Measurements from ENCODE around the gene FN3KRP.

DNA sequence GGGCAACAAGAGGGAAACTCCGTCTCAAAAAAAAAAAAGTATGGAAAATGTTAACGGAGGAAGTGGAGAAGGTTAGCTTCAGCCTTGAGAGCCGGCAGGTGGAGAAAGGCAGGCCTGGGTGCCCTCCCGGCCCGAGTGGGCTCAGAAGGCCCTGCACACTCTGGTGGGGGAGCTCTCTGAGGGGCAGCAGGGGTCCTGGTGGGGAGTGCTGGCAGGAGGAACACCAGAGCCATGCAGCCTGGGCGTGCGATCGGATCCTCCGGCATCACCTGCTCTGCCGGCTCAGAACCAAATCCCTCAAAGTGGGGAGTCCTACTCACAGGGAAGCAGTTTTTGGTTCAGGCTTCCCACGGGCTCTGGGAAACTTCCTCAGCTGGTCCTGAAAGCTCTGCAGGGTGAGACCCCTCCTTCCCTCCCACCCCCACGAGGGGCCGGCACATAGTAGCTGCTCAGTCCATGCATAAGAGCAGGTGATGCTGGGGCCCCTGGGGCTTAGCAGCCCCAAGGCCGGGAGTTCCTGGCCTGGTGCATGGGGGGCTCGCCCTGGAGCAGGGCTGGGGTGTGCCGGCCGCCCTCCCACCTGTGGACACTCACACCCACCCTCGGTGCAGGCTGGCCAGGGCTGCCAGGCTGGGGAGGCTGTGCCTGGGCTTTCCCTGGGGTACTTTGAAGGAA is 20.1 kb downstream of the FN3KRP start:
- TF ChIP-seq, protein P1, sequence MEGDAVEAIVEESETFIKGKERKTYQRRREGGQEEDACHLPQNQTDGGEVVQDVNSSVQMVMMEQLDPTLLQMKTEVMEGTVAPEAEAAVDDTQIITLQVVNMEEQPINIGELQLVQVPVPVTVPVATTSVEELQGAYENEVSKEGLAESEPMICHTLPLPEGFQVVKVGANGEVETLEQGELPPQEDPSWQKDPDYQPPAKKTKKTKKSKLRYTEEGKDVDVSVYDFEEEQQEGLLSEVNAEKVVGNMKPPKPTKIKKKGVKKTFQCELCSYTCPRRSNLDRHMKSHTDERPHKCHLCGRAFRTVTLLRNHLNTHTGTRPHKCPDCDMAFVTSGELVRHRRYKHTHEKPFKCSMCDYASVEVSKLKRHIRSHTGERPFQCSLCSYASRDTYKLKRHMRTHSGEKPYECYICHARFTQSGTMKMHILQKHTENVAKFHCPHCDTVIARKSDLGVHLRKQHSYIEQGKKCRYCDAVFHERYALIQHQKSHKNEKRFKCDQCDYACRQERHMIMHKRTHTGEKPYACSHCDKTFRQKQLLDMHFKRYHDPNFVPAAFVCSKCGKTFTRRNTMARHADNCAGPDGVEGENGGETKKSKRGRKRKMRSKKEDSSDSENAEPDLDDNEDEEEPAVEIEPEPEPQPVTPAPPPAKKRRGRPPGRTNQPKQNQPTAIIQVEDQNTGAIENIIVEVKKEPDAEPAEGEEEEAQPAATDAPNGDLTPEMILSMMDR (IDR thresholded peaks at IDR 0.05) = no peak
- TF ChIP-seq EP300 (IDR thresholded peaks at IDR 0.05; ENCODE audit: borderline replicate concordance in 1 of 2, low read depth in 1 of 2, low read length in 1 of 2) (no peak), POLR2AphosphoS5 (IDR thresholded peaks at IDR 0.05; ENCODE audit: low read depth, low read length) (no peak), EZH2phosphoT487 (IDR thresholded peaks at IDR 0.05; ENCODE audit: borderline replicate concordance, low read depth) (no peak), ELF1 (IDR thresholded peaks at IDR 0.05) (no peak), MXI1 (IDR thresholded peaks at IDR 0.05; ENCODE audit: low read depth, low read length) (no peak), RFX5 (IDR thresholded peaks at IDR 0.05; ENCODE audit: low read length) (no peak)
- TF ChIP-seq, protein P2, sequence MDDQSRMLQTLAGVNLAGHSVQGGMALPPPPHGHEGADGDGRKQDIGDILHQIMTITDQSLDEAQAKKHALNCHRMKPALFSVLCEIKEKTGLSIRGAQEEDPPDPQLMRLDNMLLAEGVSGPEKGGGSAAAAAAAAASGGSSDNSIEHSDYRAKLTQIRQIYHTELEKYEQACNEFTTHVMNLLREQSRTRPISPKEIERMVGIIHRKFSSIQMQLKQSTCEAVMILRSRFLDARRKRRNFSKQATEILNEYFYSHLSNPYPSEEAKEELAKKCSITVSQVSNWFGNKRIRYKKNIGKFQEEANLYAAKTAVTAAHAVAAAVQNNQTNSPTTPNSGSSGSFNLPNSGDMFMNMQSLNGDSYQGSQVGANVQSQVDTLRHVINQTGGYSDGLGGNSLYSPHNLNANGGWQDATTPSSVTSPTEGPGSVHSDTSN (IDR thresholded peaks at IDR 0.05) = no peak
- TF ChIP-seq, protein P3, sequence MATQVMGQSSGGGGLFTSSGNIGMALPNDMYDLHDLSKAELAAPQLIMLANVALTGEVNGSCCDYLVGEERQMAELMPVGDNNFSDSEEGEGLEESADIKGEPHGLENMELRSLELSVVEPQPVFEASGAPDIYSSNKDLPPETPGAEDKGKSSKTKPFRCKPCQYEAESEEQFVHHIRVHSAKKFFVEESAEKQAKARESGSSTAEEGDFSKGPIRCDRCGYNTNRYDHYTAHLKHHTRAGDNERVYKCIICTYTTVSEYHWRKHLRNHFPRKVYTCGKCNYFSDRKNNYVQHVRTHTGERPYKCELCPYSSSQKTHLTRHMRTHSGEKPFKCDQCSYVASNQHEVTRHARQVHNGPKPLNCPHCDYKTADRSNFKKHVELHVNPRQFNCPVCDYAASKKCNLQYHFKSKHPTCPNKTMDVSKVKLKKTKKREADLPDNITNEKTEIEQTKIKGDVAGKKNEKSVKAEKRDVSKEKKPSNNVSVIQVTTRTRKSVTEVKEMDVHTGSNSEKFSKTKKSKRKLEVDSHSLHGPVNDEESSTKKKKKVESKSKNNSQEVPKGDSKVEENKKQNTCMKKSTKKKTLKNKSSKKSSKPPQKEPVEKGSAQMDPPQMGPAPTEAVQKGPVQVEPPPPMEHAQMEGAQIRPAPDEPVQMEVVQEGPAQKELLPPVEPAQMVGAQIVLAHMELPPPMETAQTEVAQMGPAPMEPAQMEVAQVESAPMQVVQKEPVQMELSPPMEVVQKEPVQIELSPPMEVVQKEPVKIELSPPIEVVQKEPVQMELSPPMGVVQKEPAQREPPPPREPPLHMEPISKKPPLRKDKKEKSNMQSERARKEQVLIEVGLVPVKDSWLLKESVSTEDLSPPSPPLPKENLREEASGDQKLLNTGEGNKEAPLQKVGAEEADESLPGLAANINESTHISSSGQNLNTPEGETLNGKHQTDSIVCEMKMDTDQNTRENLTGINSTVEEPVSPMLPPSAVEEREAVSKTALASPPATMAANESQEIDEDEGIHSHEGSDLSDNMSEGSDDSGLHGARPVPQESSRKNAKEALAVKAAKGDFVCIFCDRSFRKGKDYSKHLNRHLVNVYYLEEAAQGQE (IDR thresholded peaks at IDR 0.05; ENCODE audit: low read depth, low read length) = no peak
- TF ChIP-seq, protein P4, sequence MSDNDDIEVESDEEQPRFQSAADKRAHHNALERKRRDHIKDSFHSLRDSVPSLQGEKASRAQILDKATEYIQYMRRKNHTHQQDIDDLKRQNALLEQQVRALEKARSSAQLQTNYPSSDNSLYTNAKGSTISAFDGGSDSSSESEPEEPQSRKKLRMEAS (IDR thresholded peaks at IDR 0.05; ENCODE audit: low read depth) = no peak

Data from SK-N-SH (cell line).